Measurements from ENCODE around the gene GRAPL.
A peak's percentile ranks its signal among the peaks of the same experiment; 100 is the strongest.
"Not testable (repeated sequence)": the region's sequence is repeated elsewhere in the genome, so short reads cannot be mapped to it uniquely, and the experiment has no call there.

Gene GRAPL

DNA sequence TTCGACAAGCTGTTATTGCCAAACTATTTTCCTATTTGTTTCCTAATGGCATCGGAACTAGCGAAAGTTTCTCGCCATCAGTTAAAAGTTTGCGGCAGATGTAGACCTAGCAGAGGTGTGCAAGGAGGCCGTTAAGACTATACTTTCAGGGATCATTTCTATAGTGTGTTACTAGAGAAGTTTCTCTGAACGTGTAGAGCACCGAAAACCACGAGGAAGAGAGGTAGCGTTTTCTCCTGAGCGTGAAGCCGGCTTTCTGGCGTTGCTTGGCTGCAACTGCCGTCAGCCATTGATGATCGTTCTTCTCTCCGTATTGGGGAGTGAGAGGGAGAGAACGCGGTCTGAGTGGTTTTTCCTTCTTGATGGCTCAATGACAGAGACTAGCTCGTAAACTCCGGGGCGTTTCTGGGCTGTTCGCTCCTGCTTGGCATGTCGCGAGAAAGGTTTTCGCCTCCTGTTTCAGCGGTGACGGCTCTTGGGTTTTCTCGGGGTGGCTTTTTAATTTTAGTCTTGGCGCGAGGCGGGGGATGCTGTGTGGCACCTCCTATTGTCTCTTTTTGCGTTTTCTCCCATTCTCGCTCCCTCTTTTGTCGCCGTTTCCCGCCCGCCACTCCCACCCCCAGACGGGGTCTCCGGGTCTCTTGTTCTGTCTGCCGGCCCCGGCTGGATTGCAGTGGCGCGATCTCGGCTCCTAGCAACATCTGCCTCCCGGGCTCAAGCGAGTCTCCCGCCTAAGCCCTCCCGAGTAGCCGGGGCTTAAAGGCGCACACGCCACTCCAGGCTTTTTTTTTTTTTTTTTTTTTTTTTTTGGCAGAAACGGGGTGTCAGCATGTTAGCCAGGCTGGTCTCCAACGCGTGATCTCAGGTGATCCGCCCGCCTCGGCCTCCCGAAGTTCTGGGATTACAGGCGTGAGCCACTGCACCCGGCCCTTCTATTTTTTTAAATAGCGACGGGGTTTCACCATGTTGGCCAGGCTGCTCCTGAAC lies 60.8 kb downstream of the GRAPL start:
- not testable (repeated sequence) for H3K27me3 Mint-ChIP-seq; H3K27ac Mint-ChIP-seq (ENCODE audit: low read depth); H3K4me3 Mint-ChIP-seq; H3K4me1 Mint-ChIP-seq; H3K36me3 Mint-ChIP-seq (ENCODE audit: insufficient read depth); H3K9me3 Mint-ChIP-seq
- DNase-seq (ENCODE audit: low spot score in 2 of 2) (peak in 1 of 2 donors; percentile 88), ATAC-seq (replicated peaks; ENCODE audit: extremely low read depth, poor library complexity, severe bottlenecking) (peak; percentile 44)

GRCh38 chr17:19188870-19189708 lies 61.7 kb downstream of the GRAPL start:
- H3K4me1 Mint-ChIP-seq; DNase-seq (ENCODE audit: low spot score in 2 of 2); H3K9me3 Mint-ChIP-seq; H3K27ac Mint-ChIP-seq (ENCODE audit: low read depth); H3K36me3 Mint-ChIP-seq (ENCODE audit: insufficient read depth); H3K4me3 Mint-ChIP-seq; H3K27me3 Mint-ChIP-seq: not testable (repeated sequence)
- ATAC-seq (replicated peaks; ENCODE audit: extremely low read depth, poor library complexity, severe bottlenecking) = peak; percentile 54

GRCh38 chr17:19189781-19190405 lies 62.5 kb downstream of the GRAPL start:
- peak; percentile 16 for ATAC-seq (replicated peaks; ENCODE audit: extremely low read depth, poor library complexity, severe bottlenecking)
- not testable (repeated sequence) for H3K27me3 Mint-ChIP-seq, H3K4me3 Mint-ChIP-seq

GRCh38 chr17:19196382-19197204 lies 69.2 kb downstream of the GRAPL start:
- not testable (repeated sequence) for H3K4me3 Mint-ChIP-seq; H3K27me3 Mint-ChIP-seq; H3K4me1 Mint-ChIP-seq; H3K27ac Mint-ChIP-seq (ENCODE audit: low read depth); H3K36me3 Mint-ChIP-seq (ENCODE audit: insufficient read depth); H3K9me3 Mint-ChIP-seq
- DNase-seq (ENCODE audit: low spot score in 2 of 2) = peak; percentile 8 to 40
- ATAC-seq (replicated peaks; ENCODE audit: extremely low read depth, poor library complexity, severe bottlenecking) = peak; percentile 96

More at GRCh38 chr17:19189781-19190405, 62.5 kb downstream of the GRAPL start:
- not testable (repeated sequence) for H3K36me3 Mint-ChIP-seq (ENCODE audit: insufficient read depth); H3K9me3 Mint-ChIP-seq; H3K4me1 Mint-ChIP-seq; DNase-seq (ENCODE audit: low spot score in 2 of 2); H3K27ac Mint-ChIP-seq (ENCODE audit: low read depth)

GRCh38 chr17:19202448-19202847 lies 75.1 kb downstream of the GRAPL start:
- peak; percentile 98 for ATAC-seq (replicated peaks; ENCODE audit: extremely low read depth, poor library complexity, severe bottlenecking)
- not testable (repeated sequence) for H3K4me3 Mint-ChIP-seq; H3K36me3 Mint-ChIP-seq (ENCODE audit: insufficient read depth); DNase-seq (ENCODE audit: low spot score in 2 of 2); H3K27me3 Mint-ChIP-seq; H3K4me1 Mint-ChIP-seq; H3K27ac Mint-ChIP-seq (ENCODE audit: low read depth); H3K9me3 Mint-ChIP-seq

DNA sequence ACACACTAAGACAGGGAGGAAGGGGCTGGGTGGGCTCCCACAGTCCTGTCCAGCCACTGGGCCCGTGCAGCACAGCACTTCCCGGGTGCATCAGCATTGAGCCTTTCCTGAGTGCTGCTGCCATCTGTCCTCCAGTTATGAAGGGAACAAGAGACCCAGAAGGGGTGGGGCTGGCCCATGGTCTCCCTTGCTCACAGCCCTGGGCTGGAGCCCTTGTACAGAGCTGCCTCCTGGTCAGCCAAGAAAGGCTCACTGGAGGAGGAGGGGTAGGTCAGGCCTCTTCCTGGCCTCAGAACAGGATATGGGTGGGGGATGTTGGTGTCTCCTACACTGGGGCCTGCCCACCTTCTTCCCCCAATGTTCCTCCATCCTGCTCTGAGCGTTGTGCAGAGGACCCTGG lies 76.0 kb downstream of the GRAPL start:
- not testable (repeated sequence) for H3K4me3 Mint-ChIP-seq; ATAC-seq (replicated peaks; ENCODE audit: extremely low read depth, poor library complexity, severe bottlenecking); H3K27ac Mint-ChIP-seq (ENCODE audit: low read depth); H3K27me3 Mint-ChIP-seq; DNase-seq (ENCODE audit: low spot score in 2 of 2); H3K4me1 Mint-ChIP-seq; H3K9me3 Mint-ChIP-seq; H3K36me3 Mint-ChIP-seq (ENCODE audit: insufficient read depth)

All from central memory CD8-positive, alpha-beta T cell (primary cell).